HL-60 (cell line): ENCODE data around the gene PTPRQ.

ENCODE experiments used
- DNase-seq, 2 experiments: peaks; one replicate each; pipeline ENCODE4 v3.0.0-alpha.2; 2010 to 2020; ENCODE audit warnings: low read depth in 1 of 2, low spot score in 1 of 2
- H3K27ac ChIP-seq: fragments of 250-450 bp; sonication (Bioruptor Pico); replicated peaks from 2 replicates; pipeline ENCODE4 v1.5.1; 2020; ENCODE audit warnings: mild to moderate bottlenecking, moderate library complexity
- H3K27me3 ChIP-seq: fragments of 250-450 bp; sonication (Bioruptor Pico); 2 replicates; pipeline ENCODE4 v1.5.1; 2021; ENCODE audit warnings: mild to moderate bottlenecking, moderate library complexity; ENCODE audit not compliant: insufficient read depth, poor library complexity, severe bottlenecking
- H3K4me3 ChIP-seq: replicated peaks from 2 replicates; pipeline ENCODE4 v1.5.1; 2011; ENCODE audit warnings: mild to moderate bottlenecking, control low read depth, low read length; ENCODE audit not compliant: insufficient read depth
- CTCF ChIP-seq: IDR thresholded peaks from one replicate; pipeline ENCODE4 v1.5.1; 2011; ENCODE audit warnings: low read length, control low read depth, inconsistent platforms; ENCODE audit not compliant: insufficient read depth
- GABPA ChIP-seq: IDR thresholded peaks from 2 replicates; pipeline ENCODE4 v1.6.1; 2012; ENCODE audit warnings: low read depth
- POLR2AphosphoS5 ChIP-seq: IDR thresholded peaks from 2 replicates; pipeline ENCODE4 v1.6.1; 2012; ENCODE audit warnings: low read depth
- REST ChIP-seq: IDR thresholded peaks from 2 replicates; pipeline ENCODE4 v1.6.1; 2012; ENCODE audit warnings: low read depth; ENCODE audit not compliant: insufficient replicate concordance
- SPI1 ChIP-seq: IDR thresholded peaks from 2 replicates; pipeline ENCODE4 v1.6.1; 2012; ENCODE audit warnings: low read depth, mild to moderate bottlenecking, borderline replicate concordance

Gene PTPRQ

GRCh38 chr12:80531646-80532045 lies 87.6 kb downstream of the PTPRQ start:
- no peak overlapping the region for H3K4me3 ChIP-seq
- H3K27me3 ChIP-seq, result no peaks in the 10 kb centered on the region
- H3K27ac ChIP-seq, result no peak overlapping the region
- DNase-seq, result no peak
- TF ChIP-seq POLR2AphosphoS5 (no peak), GABPA (no peak), CTCF (no peak), REST (no peak), SPI1 (no peak)

- no peak overlapping the region for H3K27ac ChIP-seq
- H3K27me3 ChIP-seq, result no peaks in the 10 kb centered on the region
- H3K4me3 ChIP-seq, result no peak overlapping the region
- no peak for TF ChIP-seq GABPA
- TF ChIP-seq SPI1, result no peak
- TF ChIP-seq REST, result no peak
- TF ChIP-seq POLR2AphosphoS5, result no peak
- no peak for TF ChIP-seq CTCF
- no peak for DNase-seq
These were observed 95.0 kb downstream of the PTPRQ start for GRCh38 chr12:80539029-80539428.

GRCh38 chr12:80549298-80549697 lies 105.3 kb downstream of the PTPRQ start:
- no peaks in the 10 kb centered on the region for H3K27me3 ChIP-seq
- TF ChIP-seq SPI1 (no peak), GABPA (no peak), POLR2AphosphoS5 (no peak), CTCF (no peak), REST (no peak)
- H3K4me3 ChIP-seq, result no peak overlapping the region
- no peak overlapping the region for H3K27ac ChIP-seq
- DNase-seq, result no peak
